AG04450 (cell line): ENCODE measurements around the gene MAB21L2. TPM values are rescaled to one million over a fixed set of nuclear protein-coding genes. Genes with fewer than 3 reads are reported as not detected.
A peak's percentile ranks its signal among the peaks of the same experiment; 100 is the strongest.

ENCODE experiments used
- CTCF ChIA-PET: fragments of 300-600, 350-600 bp; formaldehyde crosslinking; extraction: SDS; loops from one replicate; lab custom pipeline; 2022; ENCODE audit warnings: antibody characterized with exemption, inconsistent platforms; lab: Charles Lee
- POLR2A ChIA-PET: fragments of 350-600 bp; formaldehyde crosslinking; extraction: SDS; loops from one replicate; lab custom pipeline; 2021; ENCODE audit warnings: antibody characterized with exemption, inconsistent platforms; lab: Yijun Ruan, JAX
- DNase-seq: peaks from one replicate; pipeline ENCODE4 v3.0.0-alpha.2; 2011; ENCODE audit warnings: low read depth, low spot score
- H3K27ac ChIP-seq: one replicate; pipeline ENCODE4 v1.5.1; 2012; ENCODE audit warnings: low read depth, low read length, control low read depth
- H3K27me3 ChIP-seq: one replicate; pipeline ENCODE4 v1.6.0; 2012; ENCODE audit warnings: low read length; ENCODE audit not compliant: control insufficient read depth, insufficient read depth
- H3K4me3 ChIP-seq: 2 replicates; pipeline ENCODE4 v1.5.1; 2011; ENCODE audit warnings: mild to moderate bottlenecking, low read depth, low read length, control low read depth
- H3K9me3 ChIP-seq: 2 replicates; pipeline ENCODE4 v1.5.1; 2012; ENCODE audit warnings: low read length; ENCODE audit not compliant: control insufficient read depth, insufficient read depth
- polyA plus RNA-seq: library from polyadenylated mRNA; depleted of rRNA; stranded (reverse); fragments of >200 nt; gene quantifications from 2 replicates; pipeline ENCODE4 v1.2.3, GENCODE V29; 2011
- TF ChIP-seq, protein P1 (sequence below): IDR thresholded peaks from 2 replicates; pipeline ENCODE4 v1.5.1; 2011; ENCODE audit warnings: low read depth, low read length, control low read depth, inconsistent platforms

Gene MAB21L2
- polyA plus RNA-seq, 1 experiment = 3.3 TPM

DNA sequence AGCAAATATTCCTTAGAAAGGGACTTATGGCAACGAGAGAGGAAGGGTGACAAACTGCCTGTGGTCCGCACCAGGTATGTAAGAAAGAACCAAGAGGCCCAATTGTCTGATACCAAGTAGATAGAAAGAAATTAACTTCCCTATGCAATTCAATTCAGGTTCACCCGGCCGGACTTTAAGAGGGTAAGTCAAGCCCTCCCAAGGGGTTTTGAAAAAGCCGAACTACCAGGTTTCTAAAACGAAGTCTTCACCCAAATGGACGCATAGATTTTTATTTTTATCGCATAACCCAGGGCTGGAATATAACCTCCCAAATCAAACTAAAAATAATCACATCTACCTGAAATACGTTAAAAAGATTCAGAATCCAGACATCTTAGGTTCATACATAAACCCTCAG lies 1.6 kb upstream of the MAB21L2 start:
- Histone ChIP-seq H3K9me3 (no peaks in the 10 kb centered on the region; the same call in 1 of the 2 replicates), H3K27me3 (no peaks in the 10 kb centered on the region), H3K4me3 (no peak overlapping the region), H3K27ac (no peak overlapping the region)
- ChIA-PET CTCF (interaction anchor here (2.1 kb wide), 1 partner anchor 13 kb away, joined by 5 read pairs; no protein-coding TSS in a partner anchor), POLR2A (no interaction called here)
- DNase-seq = no peak
- TF ChIP-seq, protein P1, sequence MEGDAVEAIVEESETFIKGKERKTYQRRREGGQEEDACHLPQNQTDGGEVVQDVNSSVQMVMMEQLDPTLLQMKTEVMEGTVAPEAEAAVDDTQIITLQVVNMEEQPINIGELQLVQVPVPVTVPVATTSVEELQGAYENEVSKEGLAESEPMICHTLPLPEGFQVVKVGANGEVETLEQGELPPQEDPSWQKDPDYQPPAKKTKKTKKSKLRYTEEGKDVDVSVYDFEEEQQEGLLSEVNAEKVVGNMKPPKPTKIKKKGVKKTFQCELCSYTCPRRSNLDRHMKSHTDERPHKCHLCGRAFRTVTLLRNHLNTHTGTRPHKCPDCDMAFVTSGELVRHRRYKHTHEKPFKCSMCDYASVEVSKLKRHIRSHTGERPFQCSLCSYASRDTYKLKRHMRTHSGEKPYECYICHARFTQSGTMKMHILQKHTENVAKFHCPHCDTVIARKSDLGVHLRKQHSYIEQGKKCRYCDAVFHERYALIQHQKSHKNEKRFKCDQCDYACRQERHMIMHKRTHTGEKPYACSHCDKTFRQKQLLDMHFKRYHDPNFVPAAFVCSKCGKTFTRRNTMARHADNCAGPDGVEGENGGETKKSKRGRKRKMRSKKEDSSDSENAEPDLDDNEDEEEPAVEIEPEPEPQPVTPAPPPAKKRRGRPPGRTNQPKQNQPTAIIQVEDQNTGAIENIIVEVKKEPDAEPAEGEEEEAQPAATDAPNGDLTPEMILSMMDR = no peak

DNA sequence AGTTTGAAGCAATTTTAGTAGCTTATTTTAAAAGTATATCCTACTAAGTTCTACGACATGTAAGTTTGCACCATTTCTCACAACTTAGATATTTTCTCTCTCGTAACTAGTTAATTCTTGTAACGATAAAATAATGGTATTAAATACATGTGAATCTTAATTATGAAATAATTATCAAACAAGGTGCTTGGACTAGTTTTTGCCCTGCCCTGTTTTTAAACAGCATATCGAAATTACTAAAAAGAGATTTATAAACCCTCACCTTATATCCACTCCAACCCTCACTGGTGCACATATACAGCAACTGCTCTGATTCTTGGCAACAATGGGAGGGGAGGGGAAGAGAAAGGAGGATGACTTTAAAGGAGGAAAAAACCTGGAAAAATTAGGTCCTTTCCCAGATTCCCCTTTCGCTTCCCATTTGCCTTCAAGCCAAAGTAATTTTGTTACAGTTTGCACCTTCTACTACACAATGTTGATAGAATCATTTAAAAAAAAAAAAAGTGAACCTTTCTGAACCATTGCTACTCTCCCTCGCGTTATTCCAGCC lies 820 bp upstream of the MAB21L2 start:
- Histone ChIP-seq H3K27me3 (no peaks in the 10 kb centered on the region), H3K9me3 (no peaks in the 10 kb centered on the region; the same call in 1 of the 2 replicates), H3K27ac (no peak overlapping the region), H3K4me3 (peak overlapping the region; percentile 23; the same call in 1 of the 2 replicates)
- ChIA-PET CTCF (interaction anchor here (0.5 kb wide), 1 partner anchor 287 kb away, joined by 3 read pairs; no protein-coding TSS in a partner anchor), POLR2A (interaction anchor here (0.6 kb wide), 1 partner anchor 766 kb away, joined by 4 read pairs; no protein-coding TSS in a partner anchor)
- DNase-seq = no peak
- TF ChIP-seq, protein P1 = no peak

DNA sequence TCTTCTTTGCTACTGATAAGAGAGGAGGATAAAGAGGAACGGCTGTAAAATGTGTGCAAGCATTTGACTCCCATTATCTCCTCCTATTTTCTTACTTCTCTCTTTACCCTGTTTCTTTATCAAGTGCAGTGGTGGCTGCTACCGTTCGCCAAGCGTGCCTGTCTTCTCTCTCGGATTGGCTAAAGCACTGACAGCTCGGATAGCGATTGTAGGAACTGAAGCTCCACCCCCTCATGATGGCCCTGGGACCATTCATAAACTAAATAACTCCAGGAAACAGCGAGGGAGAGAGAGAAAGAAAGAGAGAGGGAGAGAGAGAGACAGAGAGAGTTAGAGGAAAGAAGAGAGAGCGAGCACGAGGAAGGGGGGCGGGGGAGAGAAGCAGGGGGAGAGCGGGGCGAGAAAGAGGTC lies 305 bp upstream of the MAB21L2 start:
- Histone ChIP-seq H3K4me3 (peak overlapping the region; percentile 69), H3K27me3 (no peaks in the 10 kb centered on the region), H3K27ac (no peak overlapping the region), H3K9me3 (no peaks in the 10 kb centered on the region; the same call in 1 of the 2 replicates)
- DNase-seq = peak; percentile 34
- POLR2A ChIA-PET = interaction anchor here (0.6 kb wide), 1 partner anchor 766 kb away, joined by 4 read pairs; no protein-coding TSS in a partner anchor
- TF ChIP-seq, protein P1 = no peak
- CTCF ChIA-PET = interaction anchor here (0.5 to 0.6 kb wide), 2 partner anchors 285 to 288 kb away, joined by 3 read pairs; no protein-coding TSS in a partner anchor

DNA sequence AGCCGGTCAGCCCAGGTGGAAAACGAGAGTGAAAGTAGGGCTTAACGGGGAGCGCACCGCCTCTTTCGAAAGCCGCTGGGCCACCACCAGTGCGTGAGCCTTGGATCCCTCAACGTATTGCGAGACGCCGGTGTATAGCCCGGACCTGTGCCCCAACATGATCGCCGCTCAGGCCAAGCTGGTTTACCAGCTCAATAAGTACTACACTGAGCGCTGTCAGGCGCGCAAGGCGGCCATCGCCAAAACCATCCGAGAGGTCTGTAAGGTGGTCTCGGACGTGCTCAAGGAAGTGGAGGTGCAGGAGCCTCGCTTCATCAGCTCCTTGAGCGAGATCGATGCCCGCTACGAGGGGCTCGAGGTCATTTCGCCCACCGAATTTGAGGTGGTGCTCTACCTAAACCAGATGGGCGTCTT lies 929 bp downstream of the MAB21L2 start:
- Histone ChIP-seq H3K27me3 (no peaks in the 10 kb centered on the region), H3K9me3 (no peaks in the 10 kb centered on the region; the same call in 1 of the 2 replicates), H3K27ac (peak overlapping the region; percentile 34), H3K4me3 (peak overlapping the region; percentile 69)
- POLR2A ChIA-PET = no interaction called here
- CTCF ChIA-PET = interaction anchor here (1.1 to 1.5 kb wide), 4 partner anchors 10 to 287 kb away, joined by 3 to 4 read pairs (median 3); no protein-coding TSS in a partner anchor
- DNase-seq = no peak
- TF ChIP-seq, protein P1 = no peak
